SK-N-SH (cell line): ENCODE data around the gene ZNF487. TPM values are rescaled to one million over a fixed set of nuclear protein-coding genes. Genes with fewer than 3 reads are reported as not detected.

Source experiments
- CTCF ChIA-PET: fragments of 300-600, 350-600 bp; formaldehyde crosslinking; extraction: SDS; loops from one replicate; lab custom pipeline; 2021; lab: Yijun Ruan, JAX
- POLR2A ChIA-PET: fragments of 350-600 bp; sonication (Branson Sonifier 250); formaldehyde crosslinking; extraction: SDS; loops from one replicate; lab custom pipeline; 2020; ENCODE audit warnings: antibody characterized with exemption, inconsistent platforms; lab: Yijun Ruan, JAX
- DNase-seq: peaks from one replicate; pipeline ENCODE4 v3.0.0; 2012
- H2AFZ ChIP-seq: fragments of 200-600 bp; sonication (generic); 2 replicates; pipeline ENCODE4 v1.8.1; 2016; ENCODE audit warnings: antibody characterized with exemption, mild to moderate bottlenecking, low read depth
- H3F3A ChIP-seq: fragments of 200-600 bp; sonication (generic); replicated peaks from 2 replicates; pipeline ENCODE3; 2016; ENCODE audit warnings: antibody characterized with exemption, mild to moderate bottlenecking; ENCODE audit not compliant: insufficient read depth
- H3K27ac ChIP-seq, 2 experiments: fragments of 200-500 bp in 1 of 2; fragments of 200-600 bp in 1 of 2; sonication (Bioruptor generic) in 1 of 2; sonication (generic), shearing (Covaris generic) in 1 of 2; 2 replicates each; pipeline versions ENCODE4 v1.5.1 to v1.6.1; 2014 to 2016; ENCODE audit warnings: low read depth in 2 of 2, inconsistent platforms in 1 of 2, low read length in 1 of 2, mild to moderate bottlenecking in 1 of 2, mixed read lengths in 1 of 2
- H3K27me3 ChIP-seq: fragments of 200-600 bp; sonication (generic), shearing (Covaris generic); 2 replicates; pipeline ENCODE4 v1.6.1; 2016; ENCODE audit warnings: mixed run types; ENCODE audit not compliant: insufficient read depth
- H3K36me3 ChIP-seq, 2 experiments: fragments of 200-500 bp in 1 of 2; fragments of 200-600 bp in 1 of 2; sonication (Bioruptor generic) in 1 of 2; sonication (generic) in 1 of 2; replicated peaks in 1 of 2; 2 replicates each; pipeline versions ENCODE3 to v1.5.1; 2014 to 2016; ENCODE audit warnings: low read length in 1 of 2, mild to moderate bottlenecking in 1 of 2; ENCODE audit not compliant: insufficient read depth in 2 of 2, control insufficient read depth in 1 of 2
- H3K4me1 ChIP-seq, 2 experiments: fragments of 200-500 bp in 1 of 2; fragments of 200-600 bp in 1 of 2; sonication (Bioruptor generic) in 1 of 2; sonication (generic), shearing (Covaris generic) in 1 of 2; 2 replicates each; pipeline versions ENCODE4 v1.5.1 to v1.6.1; 2014 to 2016; ENCODE audit warnings: low read depth in 1 of 2, low read length in 1 of 2, mixed run types in 1 of 2; ENCODE audit not compliant: insufficient read depth in 2 of 2, control insufficient read depth in 1 of 2
- H3K4me2 ChIP-seq: fragments of 200-600 bp; sonication (generic), shearing (Covaris generic); 2 replicates; pipeline ENCODE4 v1.6.1; 2017; ENCODE audit warnings: mixed run types
- H3K4me3 ChIP-seq, 2 experiments: fragments of 200-500 bp in 1 of 2; fragments of 200-600 bp in 1 of 2; sonication (Bioruptor generic) in 1 of 2; sonication (generic), shearing (Covaris generic) in 1 of 2; 2 replicates each; pipeline versions ENCODE4 v1.5.1 to v1.8.1; 2014 to 2016; ENCODE audit warnings: low read depth in 2 of 2, inconsistent platforms in 1 of 2, low read length in 1 of 2, mild to moderate bottlenecking in 1 of 2, mixed read lengths in 1 of 2, moderate library complexity in 1 of 2
- H3K79me2 ChIP-seq: fragments of 200-600 bp; sonication (generic); 2 replicates; pipeline ENCODE4 v1.8.1; 2017; ENCODE audit warnings: mild to moderate bottlenecking; ENCODE audit not compliant: insufficient read depth
- H3K9ac ChIP-seq: fragments of 200-600 bp; sonication (generic); 2 replicates; pipeline ENCODE4 v1.6.1; 2017; ENCODE audit warnings: mixed run types
- H3K9me2 ChIP-seq: fragments of 200-600 bp; sonication (generic); 2 replicates; pipeline ENCODE4 v1.6.1; 2017; ENCODE audit warnings: mixed run types
- H3K9me3 ChIP-seq: fragments of 200-600 bp; sonication (generic); 2 replicates; pipeline ENCODE4 v1.6.1; 2017; ENCODE audit warnings: mixed run types, mild to moderate bottlenecking, moderate library complexity
- H4K20me1 ChIP-seq: fragments of 200-600 bp; sonication (generic); 2 replicates; pipeline ENCODE4 v1.6.1; 2017; ENCODE audit warnings: mild to moderate bottlenecking, mixed run types; ENCODE audit not compliant: insufficient read depth
- CHD2 ChIP-seq: fragments of 150-350 bp; IDR thresholded peaks from 2 replicates; pipeline ENCODE4 v1.6.1; 2018; ENCODE audit warnings: low read length; ENCODE audit not compliant: partially characterized antibody
- ELF1 ChIP-seq: IDR thresholded peaks from 2 replicates; pipeline ENCODE4 v1.4.0; 2012
- EP300 ChIP-seq, 2 experiments: IDR thresholded peaks; 2 replicates each; pipeline versions ENCODE4 v1.4.0 to v1.6.1; 2012; ENCODE audit warnings: borderline replicate concordance in 1 of 2, low read depth in 1 of 2, low read length in 1 of 2
- EZH2phosphoT487 ChIP-seq: fragments of 200-600 bp; sonication (generic); IDR thresholded peaks from 2 replicates; pipeline ENCODE4 v1.6.1; 2017; ENCODE audit warnings: low read depth, mixed run types, mild to moderate bottlenecking, antibody characterized with exemption, moderate library complexity, borderline replicate concordance
- FOSL2 ChIP-seq: IDR thresholded peaks from 2 replicates; pipeline ENCODE4 v1.4.0; 2012; ENCODE audit warnings: low read depth, mild to moderate bottlenecking, moderate library complexity, borderline replicate concordance
- FOXJ3 ChIP-seq: sonication (generic); formaldehyde crosslinking; IDR thresholded peaks from 2 replicates; pipeline ENCODE4 v1.5.1; 2020; ENCODE audit warnings: mild to moderate bottlenecking, missing genetic modification reagents
- FOXM1 ChIP-seq: IDR thresholded peaks from 2 replicates; pipeline ENCODE4 v1.4.0; 2012; ENCODE audit warnings: low read depth, mild to moderate bottlenecking
- JUND ChIP-seq: IDR thresholded peaks from 2 replicates; pipeline ENCODE4 v1.4.0; 2012
- MXI1 ChIP-seq: IDR thresholded peaks from 2 replicates; pipeline ENCODE4 v1.6.1; 2012; ENCODE audit warnings: mild to moderate bottlenecking, low read depth, low read length, improper control_type of control experiment
- RAD21 ChIP-seq: IDR thresholded peaks from 2 replicates; pipeline ENCODE4 v1.6.1; 2012; ENCODE audit warnings: mild to moderate bottlenecking, low read length
- RCOR1 ChIP-seq: fragments of 150-350 bp; IDR thresholded peaks from 2 replicates; pipeline ENCODE4 v1.6.1; 2017; ENCODE audit warnings: antibody characterized with exemption, low read length
- RXRA ChIP-seq: IDR thresholded peaks from 2 replicates; pipeline ENCODE4 v1.4.0; 2012; ENCODE audit warnings: low read depth, mild to moderate bottlenecking, borderline replicate concordance
- SIN3A ChIP-seq: IDR thresholded peaks from 2 replicates; pipeline ENCODE4 v1.6.1; 2012; ENCODE audit warnings: low read depth, mild to moderate bottlenecking, low read length, moderate library complexity, borderline replicate concordance
- SMC3 ChIP-seq: IDR thresholded peaks from 2 replicates; pipeline ENCODE4 v1.6.1; 2012; ENCODE audit warnings: low read depth, low read length, improper control_type of control experiment
- TAF1 ChIP-seq: IDR thresholded peaks from 2 replicates; pipeline ENCODE4 v1.6.1; 2012; ENCODE audit warnings: low read depth, mild to moderate bottlenecking, low read length, moderate library complexity, borderline replicate concordance
- WGBS: methylation state at CpG from one replicate; pipeline ENCODE4 v1.1.6; 2017; ENCODE audit warnings: low lambda C conversion rate; 5-methylcytosine and 5-hydroxymethylcytosine counted together
- polyA plus RNA-seq, 3 experiments: library from polyadenylated mRNA; depleted of rRNA; stranded (reverse); fragments of >200 nt; gene quantifications; 2 replicates each; pipeline ENCODE4 v1.2.3, GENCODE V29; 2012
- TF ChIP-seq, protein P1 (sequence below): fragments of 200-600 bp; sonication (generic); IDR thresholded peaks from 2 replicates; pipeline ENCODE4 v1.6.1; 2017; ENCODE audit warnings: antibody characterized with exemption, mild to moderate bottlenecking, moderate library complexity
- TF ChIP-seq, protein P2 (sequence below): IDR thresholded peaks from 2 replicates; pipeline ENCODE4 v1.4.0; 2012; ENCODE audit warnings: low read depth
- TF ChIP-seq, protein P3 (sequence below): fragments of 150-350 bp; IDR thresholded peaks from 2 replicates; pipeline ENCODE4 v1.6.1; 2017; ENCODE audit warnings: antibody characterized with exemption, low read length, low read depth, borderline replicate concordance

The ZNF487 gene
- polyA plus RNA-seq, 1 of the 3 experiments (the other 2 are of a cell fraction) = 2.7 TPM

DNA sequence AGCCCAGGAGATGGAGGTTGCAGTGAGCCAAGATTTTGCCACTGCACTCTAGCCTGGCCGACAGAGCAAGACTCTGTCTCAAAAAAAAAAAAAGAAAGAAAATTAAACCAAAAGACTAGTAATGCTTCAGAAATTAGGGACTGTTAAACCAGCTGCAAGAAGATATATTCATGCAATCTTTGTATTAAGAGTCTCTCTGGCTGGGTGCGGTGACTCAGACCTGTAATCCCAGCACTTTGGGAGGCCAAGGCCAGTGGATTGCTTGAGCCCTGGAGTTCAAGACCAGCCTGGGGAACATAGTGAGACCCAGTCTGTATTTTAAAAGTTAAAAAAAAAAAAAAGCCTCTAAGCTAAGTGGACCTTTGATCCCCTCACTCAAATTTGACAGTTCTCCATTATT, 25.4 kb upstream of the ZNF487 start:
- 85% methylated on average over 2 of the region's 2 CpGs for WGBS
- CTCF ChIA-PET = no interaction called here
- TF ChIP-seq CHD2 (no peak), RCOR1 (no peak), SIN3A (no peak), RXRA (no peak), SMC3 (no peak), FOSL2 (no peak), ELF1 (no peak), FOXJ3 (no peak), FOXM1 (no peak)
- TF ChIP-seq, protein P1, sequence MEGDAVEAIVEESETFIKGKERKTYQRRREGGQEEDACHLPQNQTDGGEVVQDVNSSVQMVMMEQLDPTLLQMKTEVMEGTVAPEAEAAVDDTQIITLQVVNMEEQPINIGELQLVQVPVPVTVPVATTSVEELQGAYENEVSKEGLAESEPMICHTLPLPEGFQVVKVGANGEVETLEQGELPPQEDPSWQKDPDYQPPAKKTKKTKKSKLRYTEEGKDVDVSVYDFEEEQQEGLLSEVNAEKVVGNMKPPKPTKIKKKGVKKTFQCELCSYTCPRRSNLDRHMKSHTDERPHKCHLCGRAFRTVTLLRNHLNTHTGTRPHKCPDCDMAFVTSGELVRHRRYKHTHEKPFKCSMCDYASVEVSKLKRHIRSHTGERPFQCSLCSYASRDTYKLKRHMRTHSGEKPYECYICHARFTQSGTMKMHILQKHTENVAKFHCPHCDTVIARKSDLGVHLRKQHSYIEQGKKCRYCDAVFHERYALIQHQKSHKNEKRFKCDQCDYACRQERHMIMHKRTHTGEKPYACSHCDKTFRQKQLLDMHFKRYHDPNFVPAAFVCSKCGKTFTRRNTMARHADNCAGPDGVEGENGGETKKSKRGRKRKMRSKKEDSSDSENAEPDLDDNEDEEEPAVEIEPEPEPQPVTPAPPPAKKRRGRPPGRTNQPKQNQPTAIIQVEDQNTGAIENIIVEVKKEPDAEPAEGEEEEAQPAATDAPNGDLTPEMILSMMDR = no peak
- TF ChIP-seq, protein P2, sequence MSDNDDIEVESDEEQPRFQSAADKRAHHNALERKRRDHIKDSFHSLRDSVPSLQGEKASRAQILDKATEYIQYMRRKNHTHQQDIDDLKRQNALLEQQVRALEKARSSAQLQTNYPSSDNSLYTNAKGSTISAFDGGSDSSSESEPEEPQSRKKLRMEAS = no peak
- TF ChIP-seq, protein P3, sequence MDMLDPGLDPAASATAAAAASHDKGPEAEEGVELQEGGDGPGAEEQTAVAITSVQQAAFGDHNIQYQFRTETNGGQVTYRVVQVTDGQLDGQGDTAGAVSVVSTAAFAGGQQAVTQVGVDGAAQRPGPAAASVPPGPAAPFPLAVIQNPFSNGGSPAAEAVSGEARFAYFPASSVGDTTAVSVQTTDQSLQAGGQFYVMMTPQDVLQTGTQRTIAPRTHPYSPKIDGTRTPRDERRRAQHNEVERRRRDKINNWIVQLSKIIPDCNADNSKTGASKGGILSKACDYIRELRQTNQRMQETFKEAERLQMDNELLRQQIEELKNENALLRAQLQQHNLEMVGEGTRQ = no peak
- peaks cover 0 to 4% of the 10 kb centered on the region in 2 experiments; a peak in 1 of 4 replicates for H3K4me1 ChIP-seq
- peaks cover 24% of the 10 kb centered on the region for H3K79me2 ChIP-seq
- no peak overlapping the region for H2AFZ ChIP-seq
- no peaks in the 10 kb centered on the region for H3K9me3 ChIP-seq
- no peak overlapping the region for H3K4me3 ChIP-seq
- H4K20me1 ChIP-seq = peaks cover 12% of the 10 kb centered on the region; the same call in 1 of the 2 replicates
- no peaks in the 10 kb centered on the region for H3K9me2 ChIP-seq
- no peak for DNase-seq
- H3K36me3 ChIP-seq = no peaks in the 10 kb centered on the region
- peaks cover 18% of the 10 kb centered on the region for H3F3A ChIP-seq
- H3K4me2 ChIP-seq = no peak overlapping the region
- H3K9ac ChIP-seq = no peak overlapping the region
- H3K27me3 ChIP-seq = no peaks in the 10 kb centered on the region
- POLR2A ChIA-PET = interaction anchor here (0.6 kb wide), 1 partner anchor 42 kb away, joined by 5 read pairs; no protein-coding TSS in a partner anchor
- no peak overlapping the region for H3K27ac ChIP-seq

DNA sequence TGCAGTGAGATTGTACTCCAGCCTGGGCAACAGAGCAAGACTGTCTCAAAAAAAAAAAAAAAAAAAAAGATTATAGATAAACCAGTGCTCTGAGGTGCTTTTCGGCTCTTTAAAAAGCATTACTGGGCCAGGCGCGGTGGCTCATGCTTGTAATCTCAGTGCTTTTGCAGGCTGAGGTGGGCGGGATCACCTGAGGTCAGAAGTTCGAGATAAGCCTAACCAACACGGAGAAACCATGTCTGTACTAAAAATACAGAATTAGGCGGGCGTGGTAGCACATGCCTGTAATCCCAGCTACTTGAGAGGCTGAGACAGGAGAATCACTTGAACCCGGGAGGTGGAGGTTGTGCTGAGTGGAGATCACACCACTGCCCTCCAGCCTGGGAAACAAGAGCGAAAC, 21.4 kb upstream of the ZNF487 start:
- Histone ChIP-seq H3K79me2 (no peaks in the 10 kb centered on the region), H3K4me3 (no peak overlapping the region), H4K20me1 (no peaks in the 10 kb centered on the region), H3K27ac (no peak overlapping the region), H3K4me2 (no peak overlapping the region), H2AFZ (no peak overlapping the region), H3K36me3 (no peaks in the 10 kb centered on the region), H3K9me3 (no peaks in the 10 kb centered on the region), H3K9me2 (no peaks in the 10 kb centered on the region), H3K9ac (no peak overlapping the region), H3K4me1 (peaks cover 0 to 5% of the 10 kb centered on the region in 2 experiments; a peak in 2 of 4 replicates), H3K27me3 (no peaks in the 10 kb centered on the region), H3F3A (peaks cover 3% of the 10 kb centered on the region)
- 92% methylated on average over 10 of the region's 10 CpGs for WGBS
- ChIA-PET CTCF (no interaction called here), POLR2A (no interaction called here)
- DNase-seq = no peak
- TF ChIP-seq, protein P1 = no peak
- TF ChIP-seq SIN3A (no peak), TAF1 (no peak), RXRA (no peak), EZH2phosphoT487 (no peak), MXI1 (no peak), EP300 (IDR thresholded peaks at IDR 0.05; ENCODE audit: borderline replicate concordance in 1 of 2, low read depth in 1 of 2, low read length in 1 of 2) (no peak), JUND (no peak), RAD21 (no peak)
- TF ChIP-seq, protein P2 = no peak
